DND-41 (cell line): ENCODE measurements around the gene EVL.

ENCODE experiments used
- ATAC-seq: fragments of 200-7000 bp; cut with Tn5 transposase; 3 replicates; pipeline ENCODE4 v1.9.1; 2021; ENCODE audit warnings: low read depth; ENCODE audit not compliant: insufficient read depth
- DNase-seq: peaks from one replicate; pipeline ENCODE4 v3.0.0-alpha.2; 2020
- H2AFZ ChIP-seq: 2 replicates; pipeline ENCODE4 v1.6.0; 2012; ENCODE audit warnings: low read depth, low read length
- H3K27ac ChIP-seq: 2 replicates; pipeline ENCODE4 v1.5.1; 2012; ENCODE audit warnings: low read length, inconsistent platforms
- H3K27me3 ChIP-seq: fragments of 200-600 bp; sonication (generic); 2 replicates; pipeline ENCODE4 v1.6.0; 2012; ENCODE audit warnings: low read length, mild to moderate bottlenecking, inconsistent platforms; ENCODE audit not compliant: insufficient read depth, poor library complexity
- H3K36me3 ChIP-seq: 2 replicates; pipeline ENCODE4 v1.5.1; 2012; ENCODE audit warnings: low read length, inconsistent platforms; ENCODE audit not compliant: insufficient read depth
- H3K4me1 ChIP-seq: 2 replicates; pipeline ENCODE4 v1.5.1; 2012; ENCODE audit warnings: mild to moderate bottlenecking, low read length; ENCODE audit not compliant: insufficient read depth
- H3K4me2 ChIP-seq: 2 replicates; pipeline ENCODE4 v1.6.0; 2012; ENCODE audit warnings: mild to moderate bottlenecking, moderate library complexity, low read length, inconsistent platforms; ENCODE audit not compliant: insufficient read depth
- H3K4me3 ChIP-seq, 2 experiments: fragments of 200-600 bp in 1 of 2; shearing (Covaris generic) in 1 of 2; 2 replicates each; pipeline ENCODE4 v1.5.1; 2012 to 2016; ENCODE audit warnings: inconsistent platforms in 2 of 2, low read length in 2 of 2, mild to moderate bottlenecking in 2 of 2, low read depth in 1 of 2, moderate library complexity in 1 of 2
- H3K79me2 ChIP-seq: 2 replicates; pipeline ENCODE4 v1.6.0; 2012; ENCODE audit warnings: low read length, inconsistent platforms; ENCODE audit not compliant: insufficient read depth
- H3K9ac ChIP-seq: 2 replicates; pipeline ENCODE4 v1.6.0; 2012; ENCODE audit warnings: low read depth, mild to moderate bottlenecking, inconsistent platforms, low read length, moderate library complexity
- H3K9me3 ChIP-seq: 2 replicates; pipeline ENCODE4 v1.5.1; 2012; ENCODE audit warnings: low read length, moderate library complexity, mild to moderate bottlenecking, inconsistent platforms; ENCODE audit not compliant: insufficient read depth, severe bottlenecking
- H4K20me1 ChIP-seq: 2 replicates; pipeline ENCODE4 v1.6.0; 2012; ENCODE audit warnings: low read length; ENCODE audit not compliant: insufficient read depth
- EZH2 ChIP-seq: IDR thresholded peaks from 3 replicates; pipeline ENCODE4 v1.6.1; 2012; ENCODE audit warnings: borderline replicate concordance, low read depth, mild to moderate bottlenecking, moderate library complexity, low read length, inconsistent platforms; ENCODE audit not compliant: severe bottlenecking
- TF ChIP-seq, protein P1 (sequence below): IDR thresholded peaks from 2 replicates; pipeline ENCODE4 v1.5.1; 2012; ENCODE audit warnings: borderline replicate concordance, low read length, moderate library complexity, mild to moderate bottlenecking; ENCODE audit not compliant: poor library complexity, severe bottlenecking; ENCODE audit errors: extremely low read depth

EVL gene

DNA sequence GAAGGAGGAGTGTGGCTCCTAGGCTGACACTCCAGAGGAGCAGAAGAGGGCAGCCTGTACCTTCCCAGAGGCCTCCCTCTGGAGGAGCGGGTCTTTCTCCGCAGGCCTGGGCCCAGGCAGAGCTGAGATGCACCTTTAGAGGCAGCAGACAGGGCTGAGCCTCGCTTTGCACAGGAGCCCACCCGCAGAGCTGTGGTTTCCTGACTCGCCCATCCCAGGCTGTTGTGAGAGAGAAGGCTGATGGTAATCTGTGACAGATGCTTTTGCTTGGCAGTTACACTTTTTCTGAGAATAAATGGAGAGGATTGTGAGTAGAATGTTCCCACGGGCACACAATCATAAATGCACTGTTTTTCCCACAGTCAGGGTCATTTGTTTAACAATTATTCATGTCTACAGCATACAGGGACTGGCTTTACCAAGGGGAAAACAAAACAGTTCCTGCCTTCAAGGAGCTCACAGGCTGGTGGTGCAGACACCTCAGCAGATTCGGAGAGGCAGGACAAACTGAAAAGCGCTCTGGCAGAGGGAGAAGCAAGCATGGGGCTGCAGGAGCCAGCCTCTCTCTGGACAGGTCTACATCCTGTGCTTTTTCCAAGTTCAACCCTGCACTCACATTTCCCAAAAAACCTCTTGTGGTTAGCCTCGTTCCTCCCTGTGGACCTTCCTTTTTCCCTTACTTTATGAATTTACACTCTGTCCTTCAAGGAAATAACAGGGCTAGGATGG is 13.9 kb downstream of the EVL start:
- Histone ChIP-seq H4K20me1 (peaks cover 18% of the 10 kb centered on the region), H3K27me3 (no peaks in the 10 kb centered on the region), H3K36me3 (peaks cover 66% of the 10 kb centered on the region), H3K4me3 (peak overlapping the region in 1 of 2 experiments; percentile 43; a peak in 2 of 4 replicates), H3K4me1 (peaks cover 92% of the 10 kb centered on the region), H3K27ac (peak overlapping the region; percentile 95), H3K79me2 (peaks cover 94% of the 10 kb centered on the region), H3K9ac (peak overlapping the region; percentile 78), H3K4me2 (peak overlapping the region; percentile 61), H3K9me3 (no peaks in the 10 kb centered on the region), H2AFZ (no peak overlapping the region)
- ATAC-seq (peak; percentile 82), DNase-seq (peak; percentile 98)
- TF ChIP-seq EZH2, result no peak
- TF ChIP-seq, protein P1, sequence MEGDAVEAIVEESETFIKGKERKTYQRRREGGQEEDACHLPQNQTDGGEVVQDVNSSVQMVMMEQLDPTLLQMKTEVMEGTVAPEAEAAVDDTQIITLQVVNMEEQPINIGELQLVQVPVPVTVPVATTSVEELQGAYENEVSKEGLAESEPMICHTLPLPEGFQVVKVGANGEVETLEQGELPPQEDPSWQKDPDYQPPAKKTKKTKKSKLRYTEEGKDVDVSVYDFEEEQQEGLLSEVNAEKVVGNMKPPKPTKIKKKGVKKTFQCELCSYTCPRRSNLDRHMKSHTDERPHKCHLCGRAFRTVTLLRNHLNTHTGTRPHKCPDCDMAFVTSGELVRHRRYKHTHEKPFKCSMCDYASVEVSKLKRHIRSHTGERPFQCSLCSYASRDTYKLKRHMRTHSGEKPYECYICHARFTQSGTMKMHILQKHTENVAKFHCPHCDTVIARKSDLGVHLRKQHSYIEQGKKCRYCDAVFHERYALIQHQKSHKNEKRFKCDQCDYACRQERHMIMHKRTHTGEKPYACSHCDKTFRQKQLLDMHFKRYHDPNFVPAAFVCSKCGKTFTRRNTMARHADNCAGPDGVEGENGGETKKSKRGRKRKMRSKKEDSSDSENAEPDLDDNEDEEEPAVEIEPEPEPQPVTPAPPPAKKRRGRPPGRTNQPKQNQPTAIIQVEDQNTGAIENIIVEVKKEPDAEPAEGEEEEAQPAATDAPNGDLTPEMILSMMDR, result peak; percentile 72

DNA sequence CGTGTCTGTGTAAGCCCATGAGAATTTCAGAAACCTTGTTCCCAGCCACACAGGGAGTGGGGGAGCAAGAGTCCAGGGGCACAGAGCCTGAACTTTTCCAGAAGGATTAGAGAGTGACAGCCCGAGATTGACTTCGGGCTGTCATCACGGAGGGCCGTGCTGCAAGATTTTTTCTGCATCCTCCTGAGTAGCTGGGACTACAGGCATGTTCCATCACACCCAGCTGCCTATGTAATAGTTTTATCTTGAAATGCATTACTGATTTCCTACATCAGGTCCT is 14.4 kb downstream of the EVL start:
- Histone ChIP-seq H4K20me1 (peaks cover 23% of the 10 kb centered on the region), H3K4me2 (peak overlapping the region; percentile 61), H3K27me3 (no peaks in the 10 kb centered on the region), H3K27ac (peak overlapping the region; percentile 95), H3K4me1 (peaks cover 92% of the 10 kb centered on the region), H3K9me3 (no peaks in the 10 kb centered on the region), H3K36me3 (peaks cover 66% of the 10 kb centered on the region), H3K4me3 (peak overlapping the region in 1 of 2 experiments; percentile 31; a peak in 2 of 4 replicates), H2AFZ (no peak overlapping the region), H3K79me2 (peaks cover 94% of the 10 kb centered on the region), H3K9ac (peak overlapping the region; percentile 65)
- no peak for ATAC-seq
- peak; percentile 37 for DNase-seq
- no peak for TF ChIP-seq EZH2
- TF ChIP-seq, protein P1, result no peak

DNA sequence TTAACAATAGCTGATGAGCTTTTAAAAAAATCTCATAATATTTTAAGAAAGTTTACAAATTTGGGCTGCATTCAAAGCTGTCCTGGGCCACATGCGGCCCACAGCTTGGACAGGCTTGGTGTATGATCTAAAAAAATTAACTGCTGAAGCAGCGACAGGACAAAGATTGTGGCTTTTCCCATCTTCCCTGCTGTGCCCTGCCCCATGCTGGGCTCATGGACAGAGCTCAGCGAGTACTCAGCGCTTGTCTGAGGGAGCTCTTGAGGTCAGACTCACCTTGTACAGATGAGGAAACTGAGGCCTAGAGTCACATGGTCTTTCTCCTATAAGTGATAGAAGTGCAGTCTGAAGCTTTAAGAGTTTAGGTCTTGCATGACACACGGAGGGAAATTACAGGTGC is 15.0 kb downstream of the EVL start:
- peak overlapping the region; percentile 61 for H3K4me2 ChIP-seq

More for the DNA sequence above, 15.0 kb downstream of the EVL start:
- Histone ChIP-seq H3K27me3 (no peaks in the 10 kb centered on the region), H3K9ac (peak overlapping the region; percentile 65), H4K20me1 (peaks cover 28% of the 10 kb centered on the region), H3K36me3 (peaks cover 66% of the 10 kb centered on the region), H2AFZ (no peak overlapping the region), H3K4me3 (peak overlapping the region in 1 of 2 experiments; percentile 46; a peak in 2 of 4 replicates), H3K4me1 (peaks cover 92% of the 10 kb centered on the region), H3K27ac (peak overlapping the region; percentile 95), H3K79me2 (peaks cover 94% of the 10 kb centered on the region), H3K9me3 (no peaks in the 10 kb centered on the region)
- ATAC-seq (no peak), DNase-seq (peak; percentile 33)
- TF ChIP-seq, protein P1, result no peak
- TF ChIP-seq EZH2, result no peak
